Neutrophil (primary cell): Measurements from ENCODE around the gene CRYBG3.
"Not testable (repeated sequence)": the region's sequence is repeated elsewhere in the genome, so short reads cannot be mapped to it uniquely, and the experiment has no call there.

ENCODE experiments used
- H3K27ac ChIP-seq: fragments of 200-600 bp; sonication (generic); 2 replicates; pipeline ENCODE4 v1.5.1; 2016; ENCODE audit warnings: mild to moderate bottlenecking, moderate library complexity
- H3K27me3 ChIP-seq: fragments of 200-600 bp; sonication (generic); 2 replicates; pipeline ENCODE4 v1.6.0; 2016; ENCODE audit warnings: mild to moderate bottlenecking
- H3K36me3 ChIP-seq: fragments of 200-600 bp; sonication (generic); 2 replicates; pipeline ENCODE4 v1.5.1; 2017
- H3K4me1 ChIP-seq, 2 experiments: fragments of 200-600 bp in 1 of 2; sonication (generic) in 1 of 2; 1 replicate in 1 of 2; 2 replicates in 1 of 2; pipeline versions ENCODE4 v1.5.1 to v1.6.1; 2013 to 2016; ENCODE audit warnings: low read depth in 1 of 2, low read length in 1 of 2, mild to moderate bottlenecking in 1 of 2, moderate library complexity in 1 of 2; ENCODE audit not compliant: control insufficient read depth in 1 of 2, insufficient read depth in 1 of 2
- H3K4me3 ChIP-seq, 2 experiments: fragments of 200-600 bp in 1 of 2; sonication (generic) in 1 of 2; 1 replicate in 1 of 2; 2 replicates in 1 of 2; pipeline ENCODE4 v1.5.1; 2013 to 2016; ENCODE audit warnings: low read depth in 1 of 2, low read length in 1 of 2, mild to moderate bottlenecking in 1 of 2, moderate library complexity in 1 of 2
- H3K9me3 ChIP-seq: fragments of 200-600 bp; sonication (generic); 2 replicates; pipeline ENCODE4 v1.5.1; 2016
- TF ChIP-seq, protein P1 (sequence below): fragments of 200-600 bp; sonication (generic); IDR thresholded peaks from 2 replicates; pipeline ENCODE4 v1.5.1; 2016; ENCODE audit warnings: antibody characterized with exemption

Gene CRYBG3

DNA sequence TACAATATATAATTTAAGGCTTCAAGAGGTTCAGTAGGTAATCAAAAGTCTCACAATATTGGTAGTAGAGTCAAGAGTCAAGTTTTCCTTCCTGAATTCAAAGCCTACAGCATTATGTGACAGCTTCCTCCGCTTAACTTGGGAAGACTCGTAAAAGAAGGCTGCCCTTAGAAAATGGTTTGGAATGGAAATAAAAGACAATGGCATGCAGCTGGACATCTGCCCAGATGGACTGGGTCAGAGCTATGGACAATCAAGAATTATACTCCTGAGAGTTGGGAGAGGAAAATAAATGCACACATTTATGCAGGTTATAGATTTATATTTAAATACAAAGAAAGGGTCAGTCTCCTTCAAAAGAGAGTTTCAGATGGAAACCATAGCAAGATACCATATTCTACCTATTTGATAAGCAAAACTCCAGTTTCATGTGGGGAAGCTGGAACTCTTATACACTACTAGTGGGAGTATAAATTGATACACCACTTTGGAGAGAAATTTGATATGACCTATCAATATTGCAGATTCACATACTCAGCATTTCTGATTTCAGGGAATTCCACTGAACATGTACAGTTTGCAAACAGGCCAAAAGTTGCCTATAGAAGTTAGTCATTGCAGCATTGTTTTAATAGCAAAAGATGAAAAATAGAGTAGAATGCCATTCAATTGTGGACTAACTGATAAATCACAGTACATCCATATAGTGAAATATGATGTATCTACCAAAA is 6.1 kb downstream of the CRYBG3 start:
- TF ChIP-seq, protein P1, sequence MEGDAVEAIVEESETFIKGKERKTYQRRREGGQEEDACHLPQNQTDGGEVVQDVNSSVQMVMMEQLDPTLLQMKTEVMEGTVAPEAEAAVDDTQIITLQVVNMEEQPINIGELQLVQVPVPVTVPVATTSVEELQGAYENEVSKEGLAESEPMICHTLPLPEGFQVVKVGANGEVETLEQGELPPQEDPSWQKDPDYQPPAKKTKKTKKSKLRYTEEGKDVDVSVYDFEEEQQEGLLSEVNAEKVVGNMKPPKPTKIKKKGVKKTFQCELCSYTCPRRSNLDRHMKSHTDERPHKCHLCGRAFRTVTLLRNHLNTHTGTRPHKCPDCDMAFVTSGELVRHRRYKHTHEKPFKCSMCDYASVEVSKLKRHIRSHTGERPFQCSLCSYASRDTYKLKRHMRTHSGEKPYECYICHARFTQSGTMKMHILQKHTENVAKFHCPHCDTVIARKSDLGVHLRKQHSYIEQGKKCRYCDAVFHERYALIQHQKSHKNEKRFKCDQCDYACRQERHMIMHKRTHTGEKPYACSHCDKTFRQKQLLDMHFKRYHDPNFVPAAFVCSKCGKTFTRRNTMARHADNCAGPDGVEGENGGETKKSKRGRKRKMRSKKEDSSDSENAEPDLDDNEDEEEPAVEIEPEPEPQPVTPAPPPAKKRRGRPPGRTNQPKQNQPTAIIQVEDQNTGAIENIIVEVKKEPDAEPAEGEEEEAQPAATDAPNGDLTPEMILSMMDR, result no peak
- no peak overlapping the region for H3K27ac ChIP-seq
- H3K36me3 ChIP-seq, result no peaks in the 10 kb centered on the region
- no peaks in the 10 kb centered on the region for H3K4me1 ChIP-seq
- H3K4me3 ChIP-seq, result no peak overlapping the region
- H3K9me3 ChIP-seq, result no peaks in the 10 kb centered on the region
- peaks cover 50% of the 10 kb centered on the region for H3K27me3 ChIP-seq

DNA sequence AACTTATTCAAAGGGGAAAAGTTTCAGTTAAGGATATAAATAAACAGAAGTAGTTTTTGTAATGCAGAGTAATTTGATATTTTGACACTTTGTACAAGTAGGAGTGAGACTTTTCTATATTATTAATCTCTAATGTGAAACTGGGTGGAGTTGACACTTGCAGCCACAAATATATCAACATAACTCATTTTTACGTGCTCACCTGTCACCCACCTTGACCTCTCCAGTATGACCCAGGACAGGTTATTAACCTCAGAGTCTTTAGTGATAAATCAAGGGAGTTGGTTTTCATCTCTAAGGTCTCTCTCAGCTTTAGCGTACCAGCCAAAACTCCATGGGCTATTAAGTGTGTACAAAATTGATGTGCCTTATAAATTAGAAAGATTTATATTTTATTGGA is 7.4 kb downstream of the CRYBG3 start:
- Histone ChIP-seq H3K4me1 (no peaks in the 10 kb centered on the region), H3K4me3 (no peak overlapping the region), H3K27me3 (peaks cover 37% of the 10 kb centered on the region), H3K36me3 (no peaks in the 10 kb centered on the region), H3K9me3 (no peaks in the 10 kb centered on the region), H3K27ac (no peak overlapping the region)
- TF ChIP-seq, protein P1, result no peak

DNA sequence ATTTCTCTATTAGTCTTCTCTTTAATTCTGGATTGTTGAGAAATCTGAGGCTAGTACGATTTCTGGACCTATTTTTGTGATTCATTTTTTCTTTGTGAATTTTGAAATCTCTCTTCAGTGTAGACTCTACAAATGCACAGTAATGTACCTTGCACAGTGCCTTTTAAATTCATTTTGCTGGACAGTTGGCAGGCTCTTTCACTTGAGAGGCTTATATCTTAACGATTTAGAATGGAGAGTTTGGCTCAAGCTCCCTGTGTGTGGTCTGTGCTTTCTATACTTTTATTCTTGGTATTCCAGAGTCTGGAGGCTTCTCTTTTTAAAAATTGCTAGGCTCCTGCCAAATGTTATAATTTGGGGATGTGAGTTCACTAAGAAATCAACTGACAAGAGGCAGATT is 8.8 kb downstream of the CRYBG3 start:
- H3K27me3 ChIP-seq, result peaks cover 22% of the 10 kb centered on the region
- no peak overlapping the region for H3K27ac ChIP-seq
- no peaks in the 10 kb centered on the region for H3K9me3 ChIP-seq
- H3K36me3 ChIP-seq, result no peaks in the 10 kb centered on the region
- no peak overlapping the region for H3K4me3 ChIP-seq
- TF ChIP-seq, protein P1, result no peak
- H3K4me1 ChIP-seq, result no peaks in the 10 kb centered on the region

DNA sequence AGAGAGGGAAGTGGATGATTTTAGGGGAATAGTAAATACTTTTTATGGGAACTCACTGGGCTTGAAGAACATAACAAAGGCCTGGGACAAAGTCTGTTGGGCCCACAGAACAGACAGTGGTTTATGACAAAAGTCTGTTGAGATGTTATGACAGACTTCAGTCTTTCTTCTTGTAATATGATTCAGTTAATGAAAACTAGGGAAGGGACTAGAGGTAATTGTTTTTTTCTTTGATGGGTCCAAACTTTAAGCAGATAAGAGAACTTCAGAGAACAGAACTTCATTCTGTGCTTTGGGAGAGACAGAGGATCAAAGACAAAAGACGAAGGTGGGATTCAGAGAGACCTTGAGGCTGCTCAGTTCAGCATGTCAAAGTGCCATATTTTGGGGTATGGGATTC is 9.3 kb downstream of the CRYBG3 start:
- Histone ChIP-seq H3K36me3 (no peaks in the 10 kb centered on the region), H3K4me3 (no peak overlapping the region), H3K4me1 (no peaks in the 10 kb centered on the region), H3K27me3 (peaks cover 17% of the 10 kb centered on the region), H3K27ac (no peak overlapping the region), H3K9me3 (no peaks in the 10 kb centered on the region)
- TF ChIP-seq, protein P1, result no peak

DNA sequence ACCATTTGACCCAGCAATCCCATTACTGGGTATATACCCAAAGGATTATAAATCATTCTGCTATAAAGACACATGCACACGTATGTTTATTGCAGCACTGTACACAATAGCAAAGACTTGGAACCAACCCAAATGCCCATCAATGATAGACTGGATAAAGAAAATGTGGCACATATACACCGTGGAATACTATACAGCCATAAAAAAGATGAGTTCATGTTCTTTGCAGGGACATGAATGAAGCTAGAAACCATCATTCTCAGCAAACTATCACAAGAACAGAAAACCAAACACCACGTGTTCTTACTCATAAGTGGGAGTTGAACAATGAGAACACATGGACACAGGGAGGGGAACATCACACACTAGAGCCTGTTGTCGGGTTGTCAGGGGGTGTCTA is 11.4 kb downstream of the CRYBG3 start:
- not testable (repeated sequence) for H3K9me3 ChIP-seq, H3K27me3 ChIP-seq, H3K36me3 ChIP-seq, H3K27ac ChIP-seq, H3K4me1 ChIP-seq, H3K4me3 ChIP-seq

DNA sequence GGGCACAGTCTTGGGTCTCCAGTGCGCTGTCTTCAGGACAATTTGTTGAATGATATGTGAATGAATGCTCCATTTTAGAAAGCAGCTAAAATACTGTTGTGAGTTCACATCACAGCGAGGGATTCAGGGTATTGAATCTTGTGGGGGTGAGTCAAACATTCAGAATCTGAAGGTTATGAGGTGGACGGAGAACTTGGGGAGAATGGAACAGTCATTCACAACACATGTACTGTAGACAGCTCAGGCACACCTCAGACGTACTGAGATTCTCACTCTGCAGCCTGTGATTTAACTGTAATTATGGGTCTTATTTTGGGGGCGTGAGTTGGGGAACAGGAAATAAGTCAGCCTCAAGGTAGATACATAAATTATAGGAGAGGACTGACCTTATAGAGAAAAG is 13.9 kb downstream of the CRYBG3 start:
- no peak overlapping the region for H3K4me3 ChIP-seq
- H3K9me3 ChIP-seq, result no peaks in the 10 kb centered on the region
- no peaks in the 10 kb centered on the region for H3K4me1 ChIP-seq
- no peak overlapping the region for H3K27ac ChIP-seq
- H3K36me3 ChIP-seq, result no peaks in the 10 kb centered on the region
- TF ChIP-seq, protein P1, result no peak
- H3K27me3 ChIP-seq, result no peaks in the 10 kb centered on the region
